CD1c-positive myeloid dendritic cell (primary cell): ENCODE results near the gene EI24.

Experiments used
- DNase-seq: peaks from one replicate; pipeline ENCODE4 v3.0.0-alpha.2; 2016; ENCODE audit errors: extremely low spot score

EI24 gene

DNA sequence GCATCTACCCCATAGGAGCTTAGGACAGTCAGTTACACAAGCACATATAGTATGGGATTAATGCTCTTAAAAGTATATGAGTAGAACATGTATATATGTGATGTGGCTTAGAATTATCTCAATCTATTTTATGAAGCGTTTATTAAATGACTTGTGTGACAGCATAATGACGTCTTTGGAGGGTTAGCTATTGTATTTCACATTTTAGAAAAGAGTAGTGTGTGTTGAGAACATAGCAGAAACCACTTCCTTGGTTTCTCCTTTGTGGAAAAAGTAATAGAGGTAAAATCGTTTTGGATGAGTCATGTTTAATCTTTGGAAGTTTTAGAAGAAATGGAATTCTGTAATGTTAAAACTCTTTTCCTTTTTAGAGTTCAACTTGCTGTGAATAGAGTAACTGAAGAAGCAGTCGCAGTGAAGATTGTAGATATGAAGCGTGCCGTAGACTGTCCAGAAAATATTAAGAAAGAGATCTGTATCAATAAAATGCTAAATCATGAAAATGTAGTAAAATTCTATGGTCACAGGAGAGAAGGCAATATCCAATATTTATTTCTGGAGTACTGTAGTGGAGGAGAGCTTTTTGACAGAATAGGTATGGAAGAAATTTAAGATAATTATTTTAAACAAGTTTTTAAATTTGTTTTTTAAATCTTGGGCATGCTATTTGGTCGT is 58.1 kb downstream of the EI24 start:
- no peak for DNase-seq
